Body of pancreas (tissue), 4 donors: ENCODE results near the gene GSDMA.

Experiments used
- CTCF ChIP-seq, 7 experiments: fragments of 450-650 bp in 4 of 7; fragments of 200-600 bp in 3 of 7; sonication (generic) in 3 of 7; IDR thresholded peaks; one replicate each; pipeline ENCODE4 v1.5.1; 2016 to 2019; ENCODE audit warnings: antibody characterized with exemption in 7 of 7
- POLR2A ChIP-seq, 3 donors: fragments of 450-650 bp; IDR thresholded peaks; one replicate each; pipeline ENCODE4 v1.6.1; 2016; ENCODE audit warnings: antibody characterized with exemption in 3 of 3, mild to moderate bottlenecking in 2 of 3

- TF ChIP-seq CTCF (IDR thresholded peaks at IDR 0.05) = no peak
- TF ChIP-seq POLR2A (IDR thresholded peaks at IDR 0.05) = no peak
These were observed 19.1 kb downstream of the GSDMA start for GRCh38 chr17:39981766-39982375.
